Stomach smooth muscle (tissue), 2 donors: ENCODE results near the gene PLXNA2.

Experiments
- H3K27ac ChIP-seq: one replicate; pipeline ENCODE4 v1.7.0; 2013; ENCODE audit warnings: mild to moderate bottlenecking, low read length, inconsistent platforms
- H3K27me3 ChIP-seq, 2 donors: one replicate each; pipeline ENCODE4 v1.7.0; 2013; ENCODE audit warnings: low read length in 2 of 2; ENCODE audit not compliant: insufficient read depth in 2 of 2, control insufficient read depth in 1 of 2
- H3K36me3 ChIP-seq, 2 donors: one replicate each; pipeline ENCODE4 v1.7.0; 2013; ENCODE audit warnings: low read length in 2 of 2; ENCODE audit not compliant: control insufficient read depth in 2 of 2, insufficient read depth in 2 of 2
- H3K4me1 ChIP-seq: one replicate; pipeline ENCODE4 v1.7.0; 2013; ENCODE audit warnings: low read length; ENCODE audit not compliant: control insufficient read depth, insufficient read depth
- H3K4me3 ChIP-seq, 2 donors: one replicate each; pipeline ENCODE4 v1.7.0; 2013; ENCODE audit warnings: low read length in 2 of 2
- H3K9ac ChIP-seq, 2 donors: one replicate each; pipeline ENCODE4 v1.7.0; 2013; ENCODE audit warnings: low read length in 2 of 2, mild to moderate bottlenecking in 1 of 2
- H3K9me3 ChIP-seq, 2 donors: one replicate each; pipeline ENCODE4 v1.7.0; 2013; ENCODE audit warnings: low read length in 2 of 2; ENCODE audit not compliant: control insufficient read depth in 2 of 2
- donor health status: healthy.
- donor health status: Pancreatic carcinoma.

PLXNA2 gene

DNA sequence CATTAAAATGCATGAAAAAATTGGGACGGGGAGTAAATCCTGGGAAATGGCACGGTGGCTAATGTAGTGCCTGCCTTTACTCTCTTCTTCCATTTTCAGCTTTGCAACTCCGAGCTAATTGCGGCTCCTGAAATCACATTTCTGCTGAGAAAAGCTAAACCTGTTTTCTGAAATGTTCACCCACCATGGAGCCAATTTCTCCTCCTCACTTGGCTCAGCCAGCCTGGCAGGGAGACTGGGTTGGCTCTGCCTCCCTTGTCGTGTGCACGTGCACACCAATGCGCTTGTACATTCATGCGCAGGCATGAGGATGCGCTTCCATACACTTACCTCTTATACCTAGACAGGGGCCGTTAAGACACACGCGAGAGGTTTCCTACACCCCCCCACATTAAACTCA lies 165.4 kb downstream of the PLXNA2 start:
- H3K9ac ChIP-seq: no peak overlapping the region
- H3K4me3 ChIP-seq: no peak overlapping the region
- no peaks in the 10 kb centered on the region for H3K4me1 ChIP-seq
- H3K27ac ChIP-seq: no peak overlapping the region
- no peaks in the 10 kb centered on the region for H3K27me3 ChIP-seq
- peaks cover 14 to 43% of the 10 kb centered on the region in 2 donors for H3K36me3 ChIP-seq
- no peaks in the 10 kb centered on the region for H3K9me3 ChIP-seq

DNA sequence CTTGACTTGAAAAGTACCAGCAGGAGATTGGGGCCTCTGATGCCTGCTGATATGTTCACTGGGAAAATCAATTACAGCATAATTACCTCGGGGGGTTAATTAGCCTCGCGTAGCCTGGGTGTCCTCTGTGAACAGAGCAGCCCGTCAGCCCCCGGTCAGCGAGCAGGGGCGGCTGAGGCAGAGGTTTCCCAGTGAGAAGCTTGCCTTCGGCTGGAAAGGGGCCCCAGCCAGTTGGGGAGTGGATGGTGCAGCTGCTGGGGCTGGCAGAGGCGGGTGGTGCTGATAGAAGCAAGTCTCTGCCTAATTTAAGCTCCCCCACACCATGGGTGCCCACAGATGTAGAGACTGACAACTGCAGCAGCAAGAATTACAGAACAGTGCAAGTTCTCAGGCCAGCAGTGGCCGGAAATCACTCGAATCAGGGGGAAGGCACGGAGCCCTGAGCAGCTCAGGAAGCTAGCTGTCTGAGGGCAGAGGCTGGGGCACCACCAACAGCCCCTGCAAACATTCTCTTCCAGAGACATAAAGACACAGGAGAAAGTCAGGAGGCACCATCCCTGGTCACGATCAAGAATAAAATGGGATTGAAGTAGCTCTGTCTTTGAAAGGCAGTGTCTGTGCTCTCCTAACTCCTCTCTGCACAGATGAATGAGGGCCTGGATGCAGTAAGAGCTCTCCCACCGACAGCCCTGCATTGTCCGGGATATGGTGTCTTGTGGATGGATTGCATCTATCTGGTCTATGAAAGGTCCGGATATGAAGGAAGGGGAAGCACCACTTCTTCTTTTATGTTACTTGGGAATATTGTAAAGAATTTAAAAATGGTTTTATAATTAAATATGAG lies 166.7 kb downstream of the PLXNA2 start:
- H3K4me1 ChIP-seq: no peaks in the 10 kb centered on the region
- H3K27me3 ChIP-seq: no peaks in the 10 kb centered on the region
- no peak overlapping the region for H3K4me3 ChIP-seq
- peaks cover 23 to 47% of the 10 kb centered on the region in 2 donors for H3K36me3 ChIP-seq
- no peak overlapping the region for H3K9ac ChIP-seq
- H3K27ac ChIP-seq: no peak overlapping the region
- no peaks in the 10 kb centered on the region for H3K9me3 ChIP-seq

DNA sequence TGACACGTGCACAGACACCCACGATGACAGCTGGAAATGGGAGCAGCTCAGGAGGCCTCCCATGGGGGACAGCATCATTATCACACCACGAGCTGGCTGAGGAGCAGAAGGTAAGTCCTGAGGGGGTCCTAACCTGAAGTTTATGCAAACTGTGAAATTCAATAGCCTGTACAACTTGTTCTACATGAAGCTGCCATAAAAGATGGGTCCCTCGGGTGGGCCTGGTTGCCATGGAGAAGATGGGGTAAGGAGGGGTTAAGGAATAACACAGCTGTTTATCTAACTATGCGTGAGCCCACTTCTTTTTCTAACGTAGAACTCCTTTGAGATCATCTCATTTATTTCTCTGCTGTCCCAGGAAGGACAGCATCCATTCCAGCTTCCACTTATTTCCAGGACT lies 169.8 kb downstream of the PLXNA2 start:
- no peaks in the 10 kb centered on the region for H3K9me3 ChIP-seq
- no peak overlapping the region for H3K4me3 ChIP-seq
- no peaks in the 10 kb centered on the region for H3K27me3 ChIP-seq
- no peak overlapping the region for H3K9ac ChIP-seq
- H3K4me1 ChIP-seq: no peaks in the 10 kb centered on the region
- no peak overlapping the region for H3K27ac ChIP-seq
- H3K36me3 ChIP-seq: peaks cover 19 to 46% of the 10 kb centered on the region in 2 donors

DNA sequence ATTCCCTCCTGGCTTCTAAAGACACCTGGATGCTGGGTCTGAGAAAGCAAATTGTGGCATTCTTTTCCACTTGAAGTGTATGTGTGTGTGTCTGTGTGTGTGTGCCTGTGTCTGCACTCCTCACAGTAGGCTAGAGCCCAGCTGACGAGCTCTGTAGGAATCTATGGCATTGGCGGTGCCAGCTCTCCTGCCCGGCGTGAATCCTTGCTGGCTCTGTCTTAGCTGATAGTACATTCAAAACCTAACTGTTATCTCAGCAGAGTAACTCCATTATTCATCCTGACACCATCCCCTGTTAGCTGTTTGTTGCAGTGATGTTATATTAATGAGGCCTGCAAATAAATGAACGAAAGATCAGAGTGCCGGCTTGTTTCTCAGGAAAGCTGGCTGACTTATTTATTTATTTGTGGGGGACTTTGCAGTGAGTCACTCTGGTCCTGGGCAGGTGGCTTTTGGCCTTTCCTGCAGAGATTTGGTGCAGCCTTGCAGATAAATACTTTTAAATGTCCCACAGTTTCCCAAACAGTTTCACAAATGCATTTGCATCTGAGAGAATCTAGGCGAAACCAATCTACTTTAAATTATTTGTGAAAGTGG lies 172.7 kb downstream of the PLXNA2 start:
- H3K27me3 ChIP-seq: no peaks in the 10 kb centered on the region
- no peak overlapping the region for H3K27ac ChIP-seq
- H3K9ac ChIP-seq: no peak overlapping the region
- H3K9me3 ChIP-seq: no peaks in the 10 kb centered on the region
- H3K36me3 ChIP-seq: peaks cover 12 to 34% of the 10 kb centered on the region in 2 donors
- H3K4me1 ChIP-seq: no peaks in the 10 kb centered on the region
- H3K4me3 ChIP-seq: no peak overlapping the region

DNA sequence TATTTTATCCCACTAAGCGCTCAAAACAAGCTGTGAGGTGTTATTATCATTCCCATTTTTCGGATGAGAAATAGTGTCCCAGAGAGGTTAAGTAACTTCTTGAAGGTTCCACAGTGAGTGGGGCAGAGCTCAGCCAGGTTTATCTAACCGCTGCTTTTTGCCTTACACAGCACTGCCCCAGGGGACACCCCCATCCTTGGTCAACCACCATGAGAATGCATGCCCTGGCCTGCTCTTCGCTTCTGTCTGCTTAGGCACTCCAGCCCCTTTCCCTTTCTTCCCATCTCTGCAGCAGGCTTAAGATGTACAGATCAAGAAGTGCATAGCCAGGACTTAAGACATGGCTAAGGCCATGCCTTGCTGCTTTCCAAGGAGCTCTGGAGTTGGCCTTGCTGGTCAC lies 174.3 kb downstream of the PLXNA2 start:
- Histone ChIP-seq H3K4me3 (no peak overlapping the region), H3K36me3 (peaks cover 15 to 36% of the 10 kb centered on the region in 2 donors), H3K27me3 (no peaks in the 10 kb centered on the region), H3K27ac (no peak overlapping the region), H3K4me1 (no peaks in the 10 kb centered on the region), H3K9ac (no peak overlapping the region), H3K9me3 (no peaks in the 10 kb centered on the region)

DNA sequence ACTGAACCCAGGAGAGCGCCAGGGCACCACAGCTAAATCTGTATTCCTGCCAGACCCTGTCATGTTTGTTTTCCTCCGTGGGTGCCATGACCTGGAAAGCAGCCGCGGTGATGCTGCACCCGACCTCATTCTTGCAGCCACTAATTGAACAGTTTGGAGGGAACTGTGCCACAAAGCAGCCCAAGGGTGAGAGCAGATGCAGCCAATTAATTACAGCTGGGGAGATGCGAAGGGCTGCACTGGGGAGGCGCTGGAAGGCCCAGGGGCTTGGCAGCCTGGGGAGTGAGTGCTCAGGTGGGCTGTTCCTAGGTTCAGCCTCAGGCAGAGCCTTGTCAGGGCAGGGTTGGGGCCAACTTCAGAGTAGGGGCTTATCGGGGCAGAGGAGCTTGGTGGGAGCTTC lies 174.9 kb downstream of the PLXNA2 start:
- Histone ChIP-seq H3K9ac (no peak overlapping the region), H3K4me1 (no peaks in the 10 kb centered on the region), H3K27ac (no peak overlapping the region), H3K27me3 (no peaks in the 10 kb centered on the region), H3K4me3 (no peak overlapping the region), H3K36me3 (peaks cover 12 to 35% of the 10 kb centered on the region in 2 donors), H3K9me3 (no peaks in the 10 kb centered on the region)

DNA sequence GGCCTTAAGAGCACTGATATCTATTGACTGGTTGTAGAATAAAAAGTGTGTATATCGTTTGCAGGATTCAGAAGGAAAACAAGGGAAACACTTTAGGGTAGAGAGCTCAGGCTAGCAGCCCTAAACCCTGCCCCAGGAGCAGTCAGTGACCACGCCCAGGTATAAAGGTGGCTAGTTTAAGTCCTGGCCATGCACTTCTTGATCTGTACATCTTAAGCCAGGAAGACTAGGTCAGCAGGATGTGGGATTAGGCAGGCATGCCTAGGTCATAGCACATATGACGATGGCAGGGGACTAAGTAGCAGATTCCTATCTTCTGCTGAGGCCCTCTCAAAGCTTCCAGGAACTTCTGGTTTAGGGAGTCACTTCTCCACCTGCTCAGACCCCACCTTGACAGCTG lies 175.3 kb downstream of the PLXNA2 start:
- Histone ChIP-seq H3K9ac (no peak overlapping the region), H3K4me1 (no peaks in the 10 kb centered on the region), H3K36me3 (peaks cover 12 to 34% of the 10 kb centered on the region in 2 donors), H3K9me3 (no peaks in the 10 kb centered on the region), H3K4me3 (no peak overlapping the region), H3K27ac (no peak overlapping the region), H3K27me3 (no peaks in the 10 kb centered on the region)

DNA sequence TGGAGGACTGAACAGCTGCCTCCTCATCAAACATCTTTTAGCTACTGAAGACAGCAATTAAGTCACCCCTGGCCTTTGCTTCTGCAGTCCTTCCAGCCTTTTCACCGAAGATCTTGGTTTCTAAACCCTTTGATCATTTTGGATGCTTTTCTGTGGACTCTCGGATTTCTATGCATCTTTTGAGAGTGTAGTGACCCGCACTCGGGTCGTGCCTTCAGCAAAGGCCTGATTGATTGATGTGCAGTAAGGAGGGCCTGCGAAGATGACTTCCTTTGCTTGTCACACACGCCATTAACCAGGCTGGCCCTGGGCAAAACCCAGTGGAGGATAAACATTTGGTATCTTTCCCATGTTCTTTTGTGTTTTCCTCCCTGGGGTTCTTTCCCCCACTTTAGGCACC lies 175.8 kb downstream of the PLXNA2 start:
- Histone ChIP-seq H3K9ac (no peak overlapping the region), H3K36me3 (peaks cover 12 to 32% of the 10 kb centered on the region in 2 donors), H3K9me3 (no peaks in the 10 kb centered on the region), H3K4me3 (no peak overlapping the region), H3K4me1 (no peaks in the 10 kb centered on the region), H3K27me3 (no peaks in the 10 kb centered on the region), H3K27ac (no peak overlapping the region)

DNA sequence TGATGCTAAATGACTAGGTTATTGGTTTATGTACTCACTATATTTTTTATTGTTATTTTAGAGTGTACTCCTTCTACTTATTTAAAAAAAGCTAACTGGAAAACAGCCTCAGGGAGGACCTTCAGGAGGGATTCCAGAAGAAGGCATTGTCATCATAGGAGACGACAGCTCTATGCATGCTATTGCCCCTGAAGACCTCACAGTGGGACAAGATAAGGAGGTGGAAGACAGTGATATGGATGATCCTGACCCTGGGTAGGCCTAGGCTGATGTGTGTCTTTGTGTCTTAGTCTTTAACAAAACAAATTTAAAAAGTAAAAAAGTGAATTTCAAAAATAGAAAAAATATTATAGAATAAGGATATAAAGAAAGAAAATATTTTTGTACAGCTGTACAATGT lies 177.6 kb downstream of the PLXNA2 start:
- Histone ChIP-seq H3K27me3 (no peaks in the 10 kb centered on the region), H3K9me3 (no peaks in the 10 kb centered on the region), H3K4me3 (no peak overlapping the region), H3K27ac (no peak overlapping the region), H3K9ac (no peak overlapping the region), H3K4me1 (no peaks in the 10 kb centered on the region), H3K36me3 (peaks cover 3 to 29% of the 10 kb centered on the region in 2 donors)

DNA sequence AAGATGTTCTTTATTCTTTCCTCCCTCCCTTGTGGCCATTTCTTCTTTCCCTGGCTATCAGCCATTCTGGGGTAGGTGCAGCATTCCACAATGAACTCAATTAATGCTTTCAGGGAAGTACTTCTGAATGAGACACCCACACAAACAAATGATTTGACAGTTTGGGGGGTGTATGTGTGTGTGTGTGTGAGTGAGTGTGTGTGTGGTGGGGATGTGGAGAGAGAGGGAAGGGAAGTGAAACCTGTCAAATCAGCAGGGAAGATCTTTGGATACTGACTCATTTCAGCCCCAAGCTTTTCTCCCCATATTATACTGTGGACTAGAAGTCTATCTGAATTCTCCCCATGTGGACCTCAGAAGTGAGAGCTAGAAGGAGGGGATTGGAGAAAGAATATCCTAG lies 178.3 kb downstream of the PLXNA2 start:
- H3K36me3 ChIP-seq: peaks cover 3 to 28% of the 10 kb centered on the region in 2 donors
- H3K4me3 ChIP-seq: no peak overlapping the region
- H3K27ac ChIP-seq: no peak overlapping the region
- H3K9me3 ChIP-seq: no peaks in the 10 kb centered on the region
- no peaks in the 10 kb centered on the region for H3K4me1 ChIP-seq
- H3K9ac ChIP-seq: no peak overlapping the region
- H3K27me3 ChIP-seq: no peaks in the 10 kb centered on the region

DNA sequence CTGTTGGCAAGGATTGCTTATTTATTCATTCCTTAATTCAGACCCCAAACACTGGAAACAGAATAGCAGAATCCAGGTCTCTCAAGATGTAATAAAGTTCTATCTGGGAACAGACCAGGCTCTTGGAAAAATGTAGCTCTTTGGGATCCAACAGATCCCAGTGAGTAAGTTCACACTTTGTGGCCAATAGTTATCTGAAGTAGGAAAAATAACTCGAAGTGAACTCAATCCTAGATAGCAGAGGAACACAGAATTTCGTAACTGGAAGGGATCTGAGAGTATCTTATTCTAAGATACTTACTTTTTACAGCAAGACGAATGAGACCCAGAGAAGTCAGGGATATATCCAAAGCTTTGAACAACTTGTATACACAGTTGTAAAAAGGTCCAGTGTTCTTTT lies 182.6 kb downstream of the PLXNA2 start:
- Histone ChIP-seq H3K9me3 (no peaks in the 10 kb centered on the region), H3K27me3 (no peaks in the 10 kb centered on the region), H3K36me3 (peaks cover 3 to 37% of the 10 kb centered on the region in 2 donors), H3K4me1 (no peaks in the 10 kb centered on the region), H3K4me3 (no peak overlapping the region), H3K27ac (no peak overlapping the region), H3K9ac (no peak overlapping the region)
